Posterior vena cava (tissue), 2 donors: Measurements from ENCODE around the gene TEF. TPM values are rescaled to one million over a fixed set of nuclear protein-coding genes. Genes with fewer than 3 reads are reported as not detected.
A peak's percentile ranks its signal among the peaks of the same experiment; 100 is the strongest.
"Not testable (repeated sequence)": the region's sequence is repeated elsewhere in the genome, so short reads cannot be mapped to it uniquely, and the experiment has no call there.

Experiments
- DNase-seq: peaks from one replicate; pipeline ENCODE4 v3.0.0-alpha.2; 2020; ENCODE audit warnings: low spot score
- intact Hi-C, 2 donors: fragments of 100-400 bp; cut with DNase I; formaldehyde crosslinking; loops; one replicate each; pipeline versions ENCODE4 v1.14.1 to v1.14.2; 2022 to 2023
- total RNA-seq, 2 donors: library from RNA; stranded (reverse); fragmentation: NEBNext Ultra II Directional; extraction: Animal tissue kit (Norgen Biotek cat#: 25700); gene quantifications; one replicate each; pipeline ENCODE4 v1.2.1, GENCODE V29; 2021
- donor health status: DM: yes; HTN: yes; CAD: no.
- donor health status: DM: yes; HTN: yes; CAD: no.

TEF gene
- total RNA-seq, 2 donors from 2014 or later: 10.5 to 20.5 TPM

- no peak for DNase-seq
- intact Hi-C loops: no loop called here
These were observed 26.9 kb downstream of the TEF start for GRCh38 chr22:41408665-41409064.

GRCh38 chr22:41410311-41410751 lies 28.6 kb downstream of the TEF start:
- intact Hi-C loops: no loop called here
- DNase-seq: no peak

GRCh38 chr22:41411021-41411851 lies 29.5 kb downstream of the TEF start:
- DNase-seq: no peak
- intact Hi-C loops: no loop called here

- no peak for DNase-seq
These were observed 33.8 kb downstream of the TEF start for GRCh38 chr22:41415554-41415953.

GRCh38 chr22:41417622-41418390 lies 36.1 kb downstream of the TEF start:
- peak; percentile 91 for DNase-seq
- intact Hi-C loops: no loop called here

More at GRCh38 chr22:41415554-41415953, 33.8 kb downstream of the TEF start:
- intact Hi-C loops: no loop called here

GRCh38 chr22:41418717-41419116 lies 37.0 kb downstream of the TEF start:
- DNase-seq: no peak
- intact Hi-C loops: no loop called here

GRCh38 chr22:41425660-41426365 lies 44.1 kb downstream of the TEF start:
- DNase-seq: no peak

GRCh38 chr22:41429232-41429950 lies 47.6 kb downstream of the TEF start:
- no peak for DNase-seq
- intact Hi-C loops: no loop called here

More at GRCh38 chr22:41425660-41426365, 44.1 kb downstream of the TEF start:
- intact Hi-C loops: no loop called here

GRCh38 chr22:41429951-41430332 lies 48.2 kb downstream of the TEF start:
- intact Hi-C loops: no loop called here

GRCh38 chr22:41431656-41432055 lies 49.9 kb downstream of the TEF start:
- intact Hi-C loops: no loop called here
- DNase-seq: no peak

More at GRCh38 chr22:41429951-41430332, 48.2 kb downstream of the TEF start:
- no peak for DNase-seq

GRCh38 chr22:41433480-41433879 lies 51.7 kb downstream of the TEF start:
- DNase-seq, intact Hi-C loops: not testable (repeated sequence)

GRCh38 chr22:41434361-41435003 lies 52.7 kb downstream of the TEF start:
- DNase-seq, intact Hi-C loops: not testable (repeated sequence)

- no peak for DNase-seq
These were observed 53.8 kb downstream of the TEF start for GRCh38 chr22:41435560-41435959.

GRCh38 chr22:41436322-41437113 lies 54.8 kb downstream of the TEF start:
- intact Hi-C loops: no loop called here
- DNase-seq: no peak

More at GRCh38 chr22:41435560-41435959, 53.8 kb downstream of the TEF start:
- intact Hi-C loops: no loop called here

GRCh38 chr22:41437198-41437597 lies 55.5 kb downstream of the TEF start:
- no peak for DNase-seq
- intact Hi-C loops: no loop called here

- intact Hi-C loops, DNase-seq: not testable (repeated sequence)
These were observed 58.8 kb downstream of the TEF start for GRCh38 chr22:41440511-41440910.

GRCh38 chr22:41442240-41442792 lies 60.6 kb downstream of the TEF start:
- intact Hi-C loops: no loop called here
- no peak for DNase-seq
